ENCODE measurements around the gene JKAMP. TPM values are rescaled to one million over a fixed set of nuclear protein-coding genes. Genes with fewer than 3 reads are reported as not detected.

The JKAMP gene
- total RNA-seq, 1 donor from 2014 or later, result 34.4 TPM

DNA sequence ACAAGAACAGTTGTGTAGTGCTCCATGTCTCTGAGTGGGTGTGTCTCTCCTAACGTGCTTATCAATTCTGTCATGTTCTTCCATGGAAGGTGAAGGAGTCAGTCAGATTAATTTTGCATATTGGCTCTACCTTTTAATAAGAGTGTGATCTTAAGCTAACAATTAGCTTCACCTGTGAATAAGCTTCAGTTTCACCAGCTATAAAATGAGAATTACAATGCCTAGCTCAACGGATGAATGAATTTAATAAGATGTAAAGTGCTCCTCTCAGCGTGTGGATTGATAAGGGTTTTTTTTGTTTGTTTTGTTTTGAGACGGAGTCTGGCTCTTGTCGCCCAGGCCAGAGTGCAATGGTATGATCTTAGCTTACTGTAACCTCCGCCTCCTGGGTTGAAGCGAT, 59.6 kb downstream of the JKAMP start:
- Histone ChIP-seq H3K4me1 (no peaks in the 10 kb centered on the region), H3K9me3 (no peaks in the 10 kb centered on the region), H3K27ac (no peak overlapping the region), H3K27me3 (no peaks in the 10 kb centered on the region), H3K36me3 (no peaks in the 10 kb centered on the region), H3K4me3 (no peak overlapping the region)
- TF ChIP-seq, protein P1, sequence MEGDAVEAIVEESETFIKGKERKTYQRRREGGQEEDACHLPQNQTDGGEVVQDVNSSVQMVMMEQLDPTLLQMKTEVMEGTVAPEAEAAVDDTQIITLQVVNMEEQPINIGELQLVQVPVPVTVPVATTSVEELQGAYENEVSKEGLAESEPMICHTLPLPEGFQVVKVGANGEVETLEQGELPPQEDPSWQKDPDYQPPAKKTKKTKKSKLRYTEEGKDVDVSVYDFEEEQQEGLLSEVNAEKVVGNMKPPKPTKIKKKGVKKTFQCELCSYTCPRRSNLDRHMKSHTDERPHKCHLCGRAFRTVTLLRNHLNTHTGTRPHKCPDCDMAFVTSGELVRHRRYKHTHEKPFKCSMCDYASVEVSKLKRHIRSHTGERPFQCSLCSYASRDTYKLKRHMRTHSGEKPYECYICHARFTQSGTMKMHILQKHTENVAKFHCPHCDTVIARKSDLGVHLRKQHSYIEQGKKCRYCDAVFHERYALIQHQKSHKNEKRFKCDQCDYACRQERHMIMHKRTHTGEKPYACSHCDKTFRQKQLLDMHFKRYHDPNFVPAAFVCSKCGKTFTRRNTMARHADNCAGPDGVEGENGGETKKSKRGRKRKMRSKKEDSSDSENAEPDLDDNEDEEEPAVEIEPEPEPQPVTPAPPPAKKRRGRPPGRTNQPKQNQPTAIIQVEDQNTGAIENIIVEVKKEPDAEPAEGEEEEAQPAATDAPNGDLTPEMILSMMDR (IDR thresholded peaks at IDR 0.05), result no peak
- intact Hi-C loops (cut with DNase I), result no loop called here
- no peak for DNase-seq
- ATAC-seq, result no peak

GRCh38 chr14:59547310-59547709, 63.0 kb downstream of the JKAMP start:
- intact Hi-C loops (cut with DNase I), result no loop called here
- TF ChIP-seq, protein P1 (IDR thresholded peaks at IDR 0.05), result no peak
- no peak overlapping the region for H3K27ac ChIP-seq
- no peaks in the 10 kb centered on the region for H3K9me3 ChIP-seq
- no peaks in the 10 kb centered on the region for H3K36me3 ChIP-seq
- H3K27me3 ChIP-seq, result no peaks in the 10 kb centered on the region
- no peak for DNase-seq
- no peaks in the 10 kb centered on the region for H3K4me1 ChIP-seq
- H3K4me3 ChIP-seq, result no peak overlapping the region
- ATAC-seq, result no peak

Other genes starting within 250 kb of the JKAMP start
- 2.1 TPM for gene GPR135, start 19.1 kb upstream of the JKAMP start, total RNA-seq
- 19.5 TPM for gene L3HYPDH, start 109 bp upstream of the JKAMP start, total RNA-seq
- not detected for gene CCDC175, start 92.3 kb downstream of the JKAMP start, total RNA-seq